Neural progenitor cell (in vitro differentiated cells): ENCODE data around the gene FPR2. TPM values are rescaled to one million over a fixed set of nuclear protein-coding genes. Genes with fewer than 3 reads are reported as not detected.

Source experiments
- DNase-seq: peaks from one replicate; pipeline ENCODE4 v3.0.0-alpha.2; 2016; ENCODE audit warnings: low spot score
- H2AFZ ChIP-seq: fragments of 200-600 bp; sonication (generic); replicated peaks from 2 replicates; pipeline ENCODE4 v1.6.1; 2016; ENCODE audit warnings: antibody characterized with exemption
- H3F3A ChIP-seq: fragments of 200-600 bp; sonication (generic); 2 replicates; pipeline ENCODE4 v1.6.1; 2016; ENCODE audit warnings: antibody characterized with exemption, low read depth
- H3K27ac ChIP-seq: fragments of 200-600 bp; sonication (generic); 2 replicates; pipeline ENCODE4 v1.5.1; 2016; ENCODE audit warnings: mild to moderate bottlenecking
- H3K27me3 ChIP-seq: fragments of 200-600 bp; sonication (generic); 2 replicates; pipeline ENCODE4 v1.6.1; 2016; ENCODE audit warnings: mild to moderate bottlenecking, moderate library complexity
- H3K36me3 ChIP-seq: fragments of 200-600 bp; sonication (generic); 2 replicates; pipeline ENCODE4 v1.5.1; 2016
- H3K4me1 ChIP-seq: fragments of 200-600 bp; sonication (generic); 2 replicates; pipeline ENCODE4 v1.6.1; 2016; ENCODE audit warnings: mixed run types
- H3K4me2 ChIP-seq: fragments of 200-600 bp; sonication (generic); 2 replicates; pipeline ENCODE4 v1.6.1; 2016
- H3K4me3 ChIP-seq: fragments of 200-600 bp; sonication (generic); 2 replicates; pipeline ENCODE4 v1.5.1; 2016
- H3K79me2 ChIP-seq: fragments of 200-600 bp; sonication (generic); 2 replicates; pipeline ENCODE4 v1.6.1; 2016; ENCODE audit warnings: low read depth
- H3K9ac ChIP-seq: fragments of 200-600 bp; sonication (generic); 2 replicates; pipeline ENCODE4 v1.6.1; 2016
- H3K9me3 ChIP-seq: fragments of 200-600 bp; sonication (generic); 2 replicates; pipeline ENCODE4 v1.5.1; 2016; ENCODE audit warnings: low read depth
- H4K20me1 ChIP-seq: fragments of 200-600 bp; sonication (generic); 2 replicates; pipeline ENCODE4 v1.6.1; 2016; ENCODE audit warnings: low read depth
- H3K27ac Mint-ChIP-seq: 3 replicates; pipeline ENCODE4 v1.8.0; 2021; ENCODE audit warnings: mixed read lengths
- H3K27me3 Mint-ChIP-seq: 2 replicates; pipeline ENCODE4 v1.8.0; 2022; ENCODE audit warnings: low read depth, mild to moderate bottlenecking, inconsistent platforms, moderate library complexity, mixed read lengths; ENCODE audit not compliant: insufficient read depth
- H3K36me3 Mint-ChIP-seq: 3 replicates; pipeline ENCODE4 v1.8.0; 2021; ENCODE audit warnings: mixed read lengths
- H3K4me1 Mint-ChIP-seq: 3 replicates; pipeline ENCODE4 v1.8.0; 2021; ENCODE audit warnings: mixed read lengths
- H3K4me3 Mint-ChIP-seq: 3 replicates; pipeline ENCODE4 v1.8.0; 2021; ENCODE audit warnings: mild to moderate bottlenecking, moderate library complexity, mixed read lengths
- H3K9me3 Mint-ChIP-seq: 3 replicates; pipeline ENCODE4 v1.8.0; 2020; ENCODE audit warnings: mixed read lengths
- EZH2 ChIP-seq: fragments of 200-600 bp; sonication (generic); IDR thresholded peaks from 2 replicates; pipeline ENCODE4 v1.6.1; 2017; ENCODE audit warnings: antibody characterized with exemption, mild to moderate bottlenecking, moderate library complexity
- EZH2phosphoT487 ChIP-seq: fragments of 200-600 bp; sonication (generic); IDR thresholded peaks from 2 replicates; pipeline ENCODE4 v1.6.1; 2017; ENCODE audit warnings: antibody characterized with exemption
- total RNA-seq: library from RNA; depleted of rRNA; stranded (reverse); fragments of >200 nt; gene quantifications from 2 replicates; pipeline ENCODE4 v1.2.3, GENCODE V29; 2015; ENCODE audit warnings: low replicate concordance
- TF ChIP-seq, protein P1 (sequence below): fragments of 200-600 bp; sonication (generic); IDR thresholded peaks from 2 replicates; pipeline ENCODE4 v1.5.1; 2017; ENCODE audit warnings: antibody characterized with exemption, mild to moderate bottlenecking

The FPR2 gene
- total RNA-seq, 1 donor from 2014 or later = not detected

DNA sequence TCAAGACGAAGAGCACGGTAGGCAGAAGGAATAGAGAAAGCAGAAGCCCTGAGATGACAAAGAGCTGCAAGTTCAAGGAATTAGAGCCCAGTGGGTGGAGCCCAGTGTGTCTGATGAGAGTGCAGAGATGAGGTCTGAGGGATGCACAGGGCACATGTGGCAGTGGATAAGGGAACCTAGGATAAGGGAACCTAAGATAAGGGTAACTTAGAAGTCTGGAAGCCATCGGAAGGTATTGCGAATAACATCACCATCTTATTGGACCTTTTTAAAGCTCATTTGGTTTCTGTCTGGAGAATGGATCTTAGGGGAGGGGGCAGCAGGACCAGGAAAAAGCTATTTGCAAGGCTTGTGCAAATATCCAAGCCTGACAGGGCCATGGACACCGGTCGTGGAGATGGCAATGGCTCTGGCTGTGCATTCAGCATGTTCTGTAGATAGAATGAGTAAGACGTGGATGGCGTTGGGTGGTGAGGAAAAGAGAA lies 35.3 kb downstream of the FPR2 start:
- H3K4me3 ChIP-seq = no peak overlapping the region
- no peaks in the 10 kb centered on the region for H4K20me1 ChIP-seq
- H3K27me3 ChIP-seq = no peaks in the 10 kb centered on the region
- no peak overlapping the region for H3K4me3 Mint-ChIP-seq
- H2AFZ ChIP-seq = no peak overlapping the region
- no peaks in the 10 kb centered on the region for H3K36me3 ChIP-seq
- no peaks in the 10 kb centered on the region for H3K4me1 ChIP-seq
- H3K9me3 ChIP-seq = no peaks in the 10 kb centered on the region
- no peak for DNase-seq
- TF ChIP-seq EZH2phosphoT487 (no peak), EZH2 (no peak)
- TF ChIP-seq, protein P1, sequence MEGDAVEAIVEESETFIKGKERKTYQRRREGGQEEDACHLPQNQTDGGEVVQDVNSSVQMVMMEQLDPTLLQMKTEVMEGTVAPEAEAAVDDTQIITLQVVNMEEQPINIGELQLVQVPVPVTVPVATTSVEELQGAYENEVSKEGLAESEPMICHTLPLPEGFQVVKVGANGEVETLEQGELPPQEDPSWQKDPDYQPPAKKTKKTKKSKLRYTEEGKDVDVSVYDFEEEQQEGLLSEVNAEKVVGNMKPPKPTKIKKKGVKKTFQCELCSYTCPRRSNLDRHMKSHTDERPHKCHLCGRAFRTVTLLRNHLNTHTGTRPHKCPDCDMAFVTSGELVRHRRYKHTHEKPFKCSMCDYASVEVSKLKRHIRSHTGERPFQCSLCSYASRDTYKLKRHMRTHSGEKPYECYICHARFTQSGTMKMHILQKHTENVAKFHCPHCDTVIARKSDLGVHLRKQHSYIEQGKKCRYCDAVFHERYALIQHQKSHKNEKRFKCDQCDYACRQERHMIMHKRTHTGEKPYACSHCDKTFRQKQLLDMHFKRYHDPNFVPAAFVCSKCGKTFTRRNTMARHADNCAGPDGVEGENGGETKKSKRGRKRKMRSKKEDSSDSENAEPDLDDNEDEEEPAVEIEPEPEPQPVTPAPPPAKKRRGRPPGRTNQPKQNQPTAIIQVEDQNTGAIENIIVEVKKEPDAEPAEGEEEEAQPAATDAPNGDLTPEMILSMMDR = no peak
- H3K4me1 Mint-ChIP-seq = no peaks in the 10 kb centered on the region
- no peak overlapping the region for H3K4me2 ChIP-seq
- H3K27ac ChIP-seq = no peak overlapping the region
- H3F3A ChIP-seq = no peaks in the 10 kb centered on the region
- peaks cover 7% of the 10 kb centered on the region for H3K27me3 Mint-ChIP-seq
- no peak overlapping the region for H3K9ac ChIP-seq
- peaks cover 23% of the 10 kb centered on the region for H3K9me3 Mint-ChIP-seq
- H3K36me3 Mint-ChIP-seq = no peaks in the 10 kb centered on the region
- no peak overlapping the region for H3K27ac Mint-ChIP-seq
- no peaks in the 10 kb centered on the region for H3K79me2 ChIP-seq

GRCh38 chr19:51797480-51797879 lies 36.5 kb downstream of the FPR2 start:
- no peak for DNase-seq
- H3F3A ChIP-seq = no peaks in the 10 kb centered on the region
- no peaks in the 10 kb centered on the region for H3K4me1 Mint-ChIP-seq
- no peaks in the 10 kb centered on the region for H3K27me3 ChIP-seq
- H3K4me2 ChIP-seq = no peak overlapping the region
- H3K9me3 ChIP-seq = peaks cover 4% of the 10 kb centered on the region
- H2AFZ ChIP-seq = no peak overlapping the region
- peaks cover 7% of the 10 kb centered on the region for H3K27me3 Mint-ChIP-seq
- no peak overlapping the region for H3K27ac ChIP-seq
- no peak overlapping the region for H3K4me3 ChIP-seq
- TF ChIP-seq, protein P1 = no peak
- TF ChIP-seq EZH2phosphoT487 = no peak
- no peak for TF ChIP-seq EZH2
- no peak overlapping the region for H3K4me3 Mint-ChIP-seq
- H3K4me1 ChIP-seq = no peaks in the 10 kb centered on the region
- H3K9ac ChIP-seq = no peak overlapping the region
- no peak overlapping the region for H3K27ac Mint-ChIP-seq
- no peaks in the 10 kb centered on the region for H4K20me1 ChIP-seq
- H3K36me3 Mint-ChIP-seq = no peaks in the 10 kb centered on the region
- H3K79me2 ChIP-seq = no peaks in the 10 kb centered on the region
- no peaks in the 10 kb centered on the region for H3K36me3 ChIP-seq
- peaks cover 23% of the 10 kb centered on the region for H3K9me3 Mint-ChIP-seq

DNA sequence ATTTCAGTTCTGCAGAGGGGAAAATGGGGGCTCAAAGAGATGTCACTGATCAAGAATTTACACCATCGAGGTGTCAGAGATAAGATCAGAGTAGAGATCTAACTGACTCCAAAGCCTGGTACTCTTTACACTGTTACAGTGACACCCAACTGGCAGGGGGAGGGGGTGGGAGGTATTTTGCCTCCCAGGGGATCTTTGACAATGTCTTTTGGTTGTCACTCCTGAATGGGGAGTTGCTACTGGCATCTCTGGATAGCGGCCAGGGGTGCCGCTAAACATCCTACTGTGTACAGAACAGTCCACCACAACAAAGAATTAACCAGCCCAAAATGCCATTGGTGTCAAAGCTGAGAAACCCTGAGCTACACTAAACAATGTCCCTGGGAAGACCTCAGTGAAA lies 37.1 kb downstream of the FPR2 start:
- peaks cover 7% of the 10 kb centered on the region for H3K27me3 Mint-ChIP-seq
- DNase-seq = no peak
- H3K4me2 ChIP-seq = no peak overlapping the region

More for the DNA sequence above, 37.1 kb downstream of the FPR2 start:
- TF ChIP-seq EZH2 (no peak), EZH2phosphoT487 (no peak)
- TF ChIP-seq, protein P1 = no peak
- Histone ChIP-seq H3K79me2 (no peaks in the 10 kb centered on the region), H3K27me3 (no peaks in the 10 kb centered on the region), H3K4me3 (no peak overlapping the region), H4K20me1 (no peaks in the 10 kb centered on the region), H3F3A (no peaks in the 10 kb centered on the region), H3K4me1 (no peaks in the 10 kb centered on the region), H3K9ac (no peak overlapping the region), H3K27ac (no peak overlapping the region), H3K9me3 (peaks cover 7% of the 10 kb centered on the region), H3K36me3 (no peaks in the 10 kb centered on the region), H2AFZ (no peak overlapping the region)
- Mint-ChIP-seq H3K4me3 (no peak overlapping the region), H3K9me3 (peaks cover 20% of the 10 kb centered on the region), H3K27ac (no peak overlapping the region), H3K36me3 (no peaks in the 10 kb centered on the region), H3K4me1 (no peaks in the 10 kb centered on the region)
